Tibial artery (tissue), 4 donors: Measurements from ENCODE around the gene ERGIC3.
A peak's percentile ranks its signal among the peaks of the same experiment; 100 is the strongest.
"Not testable (repeated sequence)": the region's sequence is repeated elsewhere in the genome, so short reads cannot be mapped to it uniquely, and the experiment has no call there.

Source experiments
- DNase-seq, 2 donors: peaks; one replicate each; pipeline ENCODE4 v3.0.0-alpha.2; 2019
- H3K27ac ChIP-seq, 2 donors: fragments of 200-600 bp; sonication (generic) in 1 of 2; 1 replicate in 1 of 2; 2 replicates in 1 of 2; pipeline ENCODE4 v1.5.1; 2018 to 2019; ENCODE audit warnings: mild to moderate bottlenecking in 1 of 2
- H3K27me3 ChIP-seq, 2 donors: fragments of 200-600 bp; sonication (generic) in 1 of 2; one replicate each; pipeline versions ENCODE4 v1.5.1 to v1.6.0; 2016 to 2019
- H3K36me3 ChIP-seq, 3 donors: fragments of 200-600 bp; sonication (generic) in 2 of 3; one replicate each; pipeline ENCODE4 v1.5.1; 2016 to 2019; ENCODE audit warnings: mild to moderate bottlenecking in 2 of 3
- H3K4me1 ChIP-seq, 4 donors: fragments of 200-600 bp; sonication (generic) in 2 of 4; 1 replicate in 3 of 4; 2 replicates in 1 of 4; pipeline ENCODE4 v1.5.1; 2016 to 2019
- H3K4me3 ChIP-seq, 2 donors: fragments of 200-600 bp; sonication (generic) in 1 of 2; 1 replicate in 1 of 2; 2 replicates in 1 of 2; pipeline ENCODE4 v1.5.1; 2018 to 2019; ENCODE audit warnings: mild to moderate bottlenecking in 2 of 2
- H3K9me3 ChIP-seq, 3 donors: fragments of 200-600 bp; sonication (generic) in 1 of 3; one replicate each; pipeline ENCODE4 v1.5.1; 2016 to 2019
- intact Hi-C: fragments of 100-400 bp; cut with DNase I; formaldehyde crosslinking; loops from one replicate; pipeline ENCODE4 v1.15.0; 2023; ENCODE audit warnings: low total_unique reads
- TF ChIP-seq, protein P1 (sequence below), 2 experiments: fragments of 200-600 bp in 1 of 2; fragments of 450-650 bp in 1 of 2; IDR thresholded peaks; one replicate each; pipeline ENCODE4 v1.5.1; 2017 to 2019; ENCODE audit warnings: antibody characterized with exemption in 2 of 2, mild to moderate bottlenecking in 1 of 2, moderate library complexity in 1 of 2

The ERGIC3 gene

DNA sequence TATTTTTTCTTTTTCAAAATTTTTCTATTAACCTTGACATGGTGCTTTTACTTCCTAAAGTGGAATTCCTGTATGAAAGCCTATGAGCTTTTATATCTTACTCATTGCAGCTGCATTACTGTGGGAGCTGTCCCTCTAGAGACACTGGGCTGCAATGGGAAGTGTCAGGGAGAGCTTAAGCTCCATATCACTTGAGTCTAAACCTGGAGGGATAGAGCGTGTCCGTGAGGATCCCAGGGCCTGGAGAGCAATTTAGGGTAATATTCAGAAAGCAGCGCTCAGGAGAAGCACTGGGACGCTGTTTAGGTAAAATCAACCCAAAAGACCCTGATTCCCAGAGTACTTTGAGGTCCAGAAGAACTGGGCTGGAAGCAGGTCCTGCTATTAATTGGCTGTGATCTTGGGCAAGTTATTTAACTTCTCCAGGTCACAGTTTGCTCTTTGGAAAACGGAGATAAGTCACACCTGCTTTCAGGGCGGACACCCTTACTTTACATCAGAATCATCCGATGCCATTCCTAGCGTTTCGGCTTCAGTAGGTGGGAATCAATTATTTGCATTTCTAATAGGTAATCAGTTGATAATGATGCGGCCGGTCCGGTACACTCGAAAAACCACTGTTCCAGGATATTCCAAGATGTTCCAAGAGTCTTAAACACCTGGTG is 628 bp upstream of the ERGIC3 start:
- intact Hi-C loops, result no loop called here
- TF ChIP-seq, protein P1, sequence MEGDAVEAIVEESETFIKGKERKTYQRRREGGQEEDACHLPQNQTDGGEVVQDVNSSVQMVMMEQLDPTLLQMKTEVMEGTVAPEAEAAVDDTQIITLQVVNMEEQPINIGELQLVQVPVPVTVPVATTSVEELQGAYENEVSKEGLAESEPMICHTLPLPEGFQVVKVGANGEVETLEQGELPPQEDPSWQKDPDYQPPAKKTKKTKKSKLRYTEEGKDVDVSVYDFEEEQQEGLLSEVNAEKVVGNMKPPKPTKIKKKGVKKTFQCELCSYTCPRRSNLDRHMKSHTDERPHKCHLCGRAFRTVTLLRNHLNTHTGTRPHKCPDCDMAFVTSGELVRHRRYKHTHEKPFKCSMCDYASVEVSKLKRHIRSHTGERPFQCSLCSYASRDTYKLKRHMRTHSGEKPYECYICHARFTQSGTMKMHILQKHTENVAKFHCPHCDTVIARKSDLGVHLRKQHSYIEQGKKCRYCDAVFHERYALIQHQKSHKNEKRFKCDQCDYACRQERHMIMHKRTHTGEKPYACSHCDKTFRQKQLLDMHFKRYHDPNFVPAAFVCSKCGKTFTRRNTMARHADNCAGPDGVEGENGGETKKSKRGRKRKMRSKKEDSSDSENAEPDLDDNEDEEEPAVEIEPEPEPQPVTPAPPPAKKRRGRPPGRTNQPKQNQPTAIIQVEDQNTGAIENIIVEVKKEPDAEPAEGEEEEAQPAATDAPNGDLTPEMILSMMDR (IDR thresholded peaks at IDR 0.05), result no peak
- DNase-seq, result no peak
- Histone ChIP-seq H3K27me3 (no peaks in the 10 kb centered on the region), H3K36me3 (peaks cover 0 to 13% (median 0%) of the 10 kb centered on the region in 3 donors), H3K9me3 (no peaks in the 10 kb centered on the region), H3K4me3 (peak overlapping the region; percentile 60 to 96), H3K27ac (peak overlapping the region in 1 of 2 donors; percentile 64), H3K4me1 (peaks cover 0 to 18% (median 13%) of the 10 kb centered on the region in 4 donors)

DNA sequence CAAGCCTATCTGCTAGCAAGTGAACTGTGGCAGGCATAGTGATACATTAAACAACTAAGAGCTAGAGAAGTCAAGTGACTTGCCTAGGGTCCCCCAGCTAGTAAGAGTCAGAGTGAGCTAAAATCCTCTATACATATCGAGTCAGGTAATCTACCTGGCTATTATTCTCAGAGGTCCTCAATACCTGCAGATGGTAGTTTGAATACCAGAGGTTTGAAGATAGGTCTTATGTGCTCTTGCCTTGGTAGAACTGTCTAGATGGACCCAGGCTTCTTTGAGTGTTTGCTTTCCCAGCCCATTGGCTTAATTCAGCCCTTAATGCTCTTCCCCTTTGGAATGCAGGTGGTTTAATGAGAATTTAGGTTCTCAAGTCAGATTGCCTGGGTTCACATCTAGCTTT is 1.1 kb downstream of the ERGIC3 start:
- H3K27ac ChIP-seq, result no peak overlapping the region
- H3K36me3 ChIP-seq, result peaks cover 7 to 30% (median 13%) of the 10 kb centered on the region in 3 donors
- peak overlapping the region in 1 of 2 donors; percentile 96 for H3K4me3 ChIP-seq
- TF ChIP-seq, protein P1 (IDR thresholded peaks at IDR 0.05), result no peak
- DNase-seq, result no peak
- intact Hi-C loops, result no loop called here
- H3K4me1 ChIP-seq, result peaks cover 0 to 18% (median 13%) of the 10 kb centered on the region in 4 donors
- H3K27me3 ChIP-seq, result no peaks in the 10 kb centered on the region
- H3K9me3 ChIP-seq, result no peaks in the 10 kb centered on the region

DNA sequence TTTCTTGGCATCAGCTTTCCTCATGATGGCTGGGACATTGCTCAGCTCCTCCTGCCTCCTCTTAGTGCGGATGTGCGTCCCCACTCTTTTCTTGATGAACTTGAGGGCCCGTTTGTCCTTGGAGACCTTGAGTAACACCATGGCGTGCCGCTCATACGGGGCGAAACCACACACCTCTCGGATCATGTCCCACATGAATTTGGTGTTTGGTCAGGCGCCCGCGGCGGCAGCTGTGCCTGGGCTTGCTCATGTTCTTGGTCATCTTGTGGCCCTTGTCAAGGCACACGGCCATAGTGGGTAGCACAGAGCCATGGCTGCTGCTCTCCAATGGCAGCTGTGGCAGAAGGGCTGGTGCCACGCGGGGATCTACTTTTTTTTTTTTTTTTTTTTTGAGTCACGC is 2.6 kb downstream of the ERGIC3 start:
- H3K27ac ChIP-seq, result no peak overlapping the region
- peaks cover 0 to 18% (median 13%) of the 10 kb centered on the region in 4 donors for H3K4me1 ChIP-seq
- H3K4me3 ChIP-seq, result no peak overlapping the region
- no peak for DNase-seq
- intact Hi-C loops, result no loop called here
- peaks cover 20 to 45% (median 28%) of the 10 kb centered on the region in 3 donors for H3K36me3 ChIP-seq
- TF ChIP-seq, protein P1 (IDR thresholded peaks at IDR 0.05), result no peak
- H3K27me3 ChIP-seq, result no peaks in the 10 kb centered on the region
- no peaks in the 10 kb centered on the region for H3K9me3 ChIP-seq

DNA sequence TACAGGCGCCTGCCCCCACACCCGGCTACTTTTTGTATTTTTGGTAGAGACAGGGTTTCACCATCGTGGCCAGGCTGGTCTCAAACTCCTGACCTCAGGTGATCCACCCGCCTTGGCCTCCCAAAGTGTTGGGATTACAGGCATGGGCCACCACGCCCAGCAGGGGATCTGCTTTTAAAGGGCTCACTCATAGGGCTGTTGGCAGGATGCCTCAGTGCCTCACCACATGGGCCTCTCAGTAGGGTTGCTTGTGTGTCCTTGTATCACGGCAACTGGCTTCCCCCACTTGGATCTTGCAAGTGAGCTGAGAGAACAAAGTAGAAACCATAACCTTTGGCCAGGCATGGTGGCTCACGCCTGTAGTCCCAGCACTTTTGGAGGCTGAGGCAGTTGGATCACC is 3.1 kb downstream of the ERGIC3 start:
- peaks cover 25 to 50% (median 33%) of the 10 kb centered on the region in 3 donors for H3K36me3 ChIP-seq
- H3K9me3 ChIP-seq, intact Hi-C loops, H3K27ac ChIP-seq, H3K4me3 ChIP-seq, H3K27me3 ChIP-seq, DNase-seq: not testable (repeated sequence)
- peaks cover 0 to 18% (median 13%) of the 10 kb centered on the region in 4 donors for H3K4me1 ChIP-seq

DNA sequence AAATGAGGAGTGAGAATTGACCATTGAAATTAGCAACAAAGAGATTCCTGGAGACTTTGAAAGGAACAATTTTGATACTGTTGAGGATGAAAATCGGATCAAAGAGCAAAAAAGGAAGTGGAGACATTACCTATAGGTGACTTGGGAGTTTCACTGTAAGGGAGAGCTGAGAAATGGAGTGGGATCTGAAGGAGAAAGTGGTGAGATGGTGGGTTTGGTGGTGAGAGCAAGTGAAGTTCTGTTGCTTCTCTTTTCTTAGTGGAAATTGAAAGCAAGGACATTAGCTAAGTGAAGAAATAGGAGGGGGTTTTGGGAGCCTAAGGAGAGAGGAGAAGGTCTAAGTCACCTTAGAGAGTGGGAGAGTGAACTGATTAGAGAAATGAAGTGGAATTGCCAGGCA is 4.2 kb downstream of the ERGIC3 start:
- no peak overlapping the region for H3K4me3 ChIP-seq
- peaks cover 0 to 18% (median 12%) of the 10 kb centered on the region in 4 donors for H3K4me1 ChIP-seq
- intact Hi-C loops, result no loop called here
- peaks cover 29 to 61% (median 44%) of the 10 kb centered on the region in 3 donors for H3K36me3 ChIP-seq
- no peaks in the 10 kb centered on the region for H3K9me3 ChIP-seq
- no peak for DNase-seq
- no peaks in the 10 kb centered on the region for H3K27me3 ChIP-seq
- TF ChIP-seq, protein P1 (IDR thresholded peaks at IDR 0.05), result no peak
- no peak overlapping the region for H3K27ac ChIP-seq

DNA sequence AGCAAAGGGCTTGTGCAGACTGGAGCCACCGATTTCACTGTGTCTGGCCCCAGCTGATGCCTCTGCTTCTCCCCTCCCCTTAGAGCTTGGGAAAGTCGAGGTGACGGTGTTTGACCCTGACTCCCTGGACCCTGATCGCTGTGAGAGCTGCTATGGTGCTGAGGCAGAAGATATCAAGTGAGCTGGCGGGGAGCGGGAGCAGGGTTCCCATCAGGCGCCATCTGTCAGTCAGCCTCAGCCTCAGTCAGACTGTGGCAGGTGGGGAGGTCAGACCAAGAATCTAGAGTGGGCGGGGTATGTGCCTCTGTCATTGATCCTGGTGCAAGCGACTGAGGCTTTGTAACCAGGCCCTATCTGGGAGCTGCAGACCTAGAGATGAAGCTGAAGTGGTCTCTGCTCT is 5.5 kb downstream of the ERGIC3 start:
- Histone ChIP-seq H3K27ac (no peak overlapping the region), H3K27me3 (no peaks in the 10 kb centered on the region), H3K9me3 (no peaks in the 10 kb centered on the region), H3K36me3 (peaks cover 37 to 73% (median 54%) of the 10 kb centered on the region in 3 donors), H3K4me3 (no peak overlapping the region), H3K4me1 (peaks cover 0 to 10% (median 6%) of the 10 kb centered on the region in 4 donors)
- TF ChIP-seq, protein P1 (IDR thresholded peaks at IDR 0.05), result no peak
- intact Hi-C loops, result no loop called here
- DNase-seq, result no peak
